ENCODE results near the gene CD44. TPM values are rescaled to one million over a fixed set of nuclear protein-coding genes. Genes with fewer than 3 reads are reported as not detected.

Gene CD44
- total RNA-seq, 1 donor from 2014 or later, result 155 TPM

- H3K9me3 Mint-ChIP-seq (ENCODE audit: unreplicated experiment), result no peaks in the 10 kb centered on the region
These were observed 54.8 kb downstream of the CD44 start for GRCh38 chr11:35193767-35194166.

GRCh38 chr11:35197292-35197691, 58.3 kb downstream of the CD44 start:
- no peaks in the 10 kb centered on the region for H3K27me3 Mint-ChIP-seq (ENCODE audit: unreplicated experiment)
- H3K4me3 Mint-ChIP-seq (ENCODE audit: unreplicated experiment), result no peak overlapping the region
- no peak overlapping the region for H3K27ac Mint-ChIP-seq (ENCODE audit: unreplicated experiment)
- H3K9me3 Mint-ChIP-seq (ENCODE audit: unreplicated experiment), result no peaks in the 10 kb centered on the region
- peaks cover 8% of the 10 kb centered on the region for H3K4me1 Mint-ChIP-seq (ENCODE audit: unreplicated experiment)
- TF ChIP-seq CTCF (IDR thresholded peaks at IDR 0.05; ENCODE audit: unreplicated experiment), result no peak
- no peak for DNase-seq (ENCODE audit: low spot score)
- H3K36me3 Mint-ChIP-seq (ENCODE audit: low read depth, unreplicated experiment), result no peaks in the 10 kb centered on the region

More at GRCh38 chr11:35193767-35194166, 54.8 kb downstream of the CD44 start:
- H3K27ac Mint-ChIP-seq (ENCODE audit: unreplicated experiment), result no peak overlapping the region
- peaks cover 19% of the 10 kb centered on the region for H3K4me1 Mint-ChIP-seq (ENCODE audit: unreplicated experiment)
- no peak for TF ChIP-seq CTCF (IDR thresholded peaks at IDR 0.05; ENCODE audit: unreplicated experiment)
- no peak overlapping the region for H3K4me3 Mint-ChIP-seq (ENCODE audit: unreplicated experiment)
- peaks cover 15% of the 10 kb centered on the region for H3K36me3 Mint-ChIP-seq (ENCODE audit: low read depth, unreplicated experiment)
- DNase-seq (ENCODE audit: low spot score), result no peak
- H3K27me3 Mint-ChIP-seq (ENCODE audit: unreplicated experiment), result peaks cover 3% of the 10 kb centered on the region

- Mint-ChIP-seq H3K27me3 (ENCODE audit: unreplicated experiment) (no peaks in the 10 kb centered on the region), H3K27ac (ENCODE audit: unreplicated experiment) (no peak overlapping the region), H3K9me3 (ENCODE audit: unreplicated experiment) (no peaks in the 10 kb centered on the region), H3K4me1 (ENCODE audit: unreplicated experiment) (no peaks in the 10 kb centered on the region), H3K36me3 (ENCODE audit: low read depth, unreplicated experiment) (no peaks in the 10 kb centered on the region), H3K4me3 (ENCODE audit: unreplicated experiment) (no peak overlapping the region)
- TF ChIP-seq CTCF (IDR thresholded peaks at IDR 0.05; ENCODE audit: unreplicated experiment), result no peak
- no peak for DNase-seq (ENCODE audit: low spot score)
These were observed 61.9 kb downstream of the CD44 start for GRCh38 chr11:35200811-35201341.

- DNase-seq (ENCODE audit: low spot score), result no peak
- no peaks in the 10 kb centered on the region for H3K36me3 Mint-ChIP-seq (ENCODE audit: low read depth, unreplicated experiment)
- no peak overlapping the region for H3K27ac Mint-ChIP-seq (ENCODE audit: unreplicated experiment)
- no peaks in the 10 kb centered on the region for H3K4me1 Mint-ChIP-seq (ENCODE audit: unreplicated experiment)
- no peak for TF ChIP-seq CTCF (IDR thresholded peaks at IDR 0.05; ENCODE audit: unreplicated experiment)
- H3K4me3 Mint-ChIP-seq (ENCODE audit: unreplicated experiment), result no peak overlapping the region
- no peaks in the 10 kb centered on the region for H3K27me3 Mint-ChIP-seq (ENCODE audit: unreplicated experiment)
- no peaks in the 10 kb centered on the region for H3K9me3 Mint-ChIP-seq (ENCODE audit: unreplicated experiment)
These were observed 65.6 kb downstream of the CD44 start for GRCh38 chr11:35204614-35205013.

- Mint-ChIP-seq H3K4me3 (ENCODE audit: unreplicated experiment) (no peak overlapping the region), H3K27ac (ENCODE audit: unreplicated experiment) (no peak overlapping the region), H3K27me3 (ENCODE audit: unreplicated experiment) (no peaks in the 10 kb centered on the region), H3K9me3 (ENCODE audit: unreplicated experiment) (no peaks in the 10 kb centered on the region), H3K4me1 (ENCODE audit: unreplicated experiment) (no peaks in the 10 kb centered on the region), H3K36me3 (ENCODE audit: low read depth, unreplicated experiment) (peaks cover 8% of the 10 kb centered on the region)
- no peak for TF ChIP-seq CTCF (IDR thresholded peaks at IDR 0.05; ENCODE audit: unreplicated experiment)
- DNase-seq (ENCODE audit: low spot score), result no peak
These were observed 67.6 kb downstream of the CD44 start for GRCh38 chr11:35206616-35207015.
